H1 (cell line): ENCODE results near the gene TMEM121B. TPM values are rescaled to one million over a fixed set of nuclear protein-coding genes. Genes with fewer than 3 reads are reported as not detected.
A peak's percentile ranks its signal among the peaks of the same experiment; 100 is the strongest.

Experiments
- CTCF ChIA-PET: fragments of 300-600 bp; sonication (Branson Sonifier 250); formaldehyde crosslinking; loops from one replicate; lab custom pipeline; 2021; ENCODE audit not compliant: partially characterized antibody; lab: Charles Lee
- POLR2A ChIA-PET: fragments of 300-600 bp; sonication (Branson Sonifier 250); formaldehyde crosslinking; loops from one replicate; lab custom pipeline; 2021; ENCODE audit warnings: inconsistent platforms; ENCODE audit not compliant: partially characterized antibody; lab: Charles Lee
- DNase-seq, 2 experiments: peaks; one replicate each; pipeline versions ENCODE4 v3.0.0 to v3.0.0-alpha.2; 2010 to 2022; ENCODE audit warnings: low spot score in 2 of 2, low read depth in 1 of 2, mixed read lengths in 1 of 2
- FAIRE-seq: peaks from 2 replicates; lab custom pipeline; 2011; peaks lifted over from hg19 to GRCh38; lab: Jason Lieb, UNC
- H2AFZ ChIP-seq: 2 replicates; pipeline ENCODE4 v1.8.1; 2012; ENCODE audit warnings: low read length, inconsistent platforms
- H2AK5ac ChIP-seq: 2 replicates; pipeline ENCODE4 v1.6.1; 2013; ENCODE audit warnings: low read depth, low read length
- H2BK120ac ChIP-seq: replicated peaks from 2 replicates; pipeline ENCODE3; 2013; ENCODE audit warnings: low read depth, low read length, inconsistent platforms
- H2BK12ac ChIP-seq: 2 replicates; pipeline ENCODE4 v1.6.1; 2013; ENCODE audit warnings: low read depth, low read length
- H2BK15ac ChIP-seq: 2 replicates; pipeline ENCODE4 v1.6.1; 2013; ENCODE audit warnings: low read length
- H2BK20ac ChIP-seq: 2 replicates; pipeline ENCODE4 v1.6.1; 2013; ENCODE audit warnings: low read length
- H2BK5ac ChIP-seq: 2 replicates; pipeline ENCODE4 v1.6.1; 2013; ENCODE audit warnings: low read depth, low read length
- H3K14ac ChIP-seq: 2 replicates; pipeline ENCODE4 v1.6.1; 2013; ENCODE audit warnings: inconsistent platforms; ENCODE audit not compliant: insufficient read length
- H3K18ac ChIP-seq: 2 replicates; pipeline ENCODE4 v1.6.1; 2013; ENCODE audit warnings: low read length; ENCODE audit errors: extremely low read depth
- H3K23ac ChIP-seq: 2 replicates; pipeline ENCODE4 v1.6.1; 2013; ENCODE audit warnings: inconsistent platforms; ENCODE audit not compliant: insufficient read length
- H3K23me2 ChIP-seq: 2 replicates; pipeline ENCODE4 v1.6.1; 2013; ENCODE audit warnings: low read depth, low read length
- H3K27ac ChIP-seq: 2 replicates; pipeline ENCODE4 v1.6.1; 2011; ENCODE audit warnings: low read depth, low read length, inconsistent platforms
- H3K27me3 ChIP-seq, 4 experiments: replicated peaks in 1 of 4; 1 replicate in 1 of 4; 2 replicates in 3 of 4; pipeline versions ENCODE4 v1.6.1 to v1.8.1; 2011 to 2013; ENCODE audit warnings: low read length in 3 of 4, mild to moderate bottlenecking in 3 of 4, inconsistent platforms in 2 of 4, mixed read lengths in 2 of 4, moderate library complexity in 1 of 4; ENCODE audit not compliant: control insufficient read depth in 3 of 4, insufficient read depth in 3 of 4; ENCODE audit errors: extremely low read depth in 1 of 4
- H3K36me3 ChIP-seq, 4 experiments: 2 replicates each; pipeline versions ENCODE4 v1.6.1 to v1.8.1; 2011 to 2013; ENCODE audit warnings: mild to moderate bottlenecking in 4 of 4, low read length in 3 of 4, moderate library complexity in 2 of 4, control low read depth in 1 of 4, inconsistent platforms in 1 of 4; ENCODE audit not compliant: insufficient read depth in 4 of 4, control insufficient read depth in 2 of 4
- H3K4ac ChIP-seq: replicated peaks from 2 replicates; pipeline ENCODE3; 2013; ENCODE audit warnings: low read length, low read depth, mixed read lengths, inconsistent platforms; ENCODE audit not compliant: insufficient read length
- H3K4me1 ChIP-seq, 4 experiments: replicated peaks in 1 of 4; 1 replicate in 1 of 4; 2 replicates in 3 of 4; pipeline versions ENCODE4 v1.6.1 to v1.8.1; 2011 to 2013; ENCODE audit warnings: low read length in 3 of 4, inconsistent platforms in 2 of 4, mixed read lengths in 1 of 4; ENCODE audit not compliant: insufficient read depth in 4 of 4, control insufficient read depth in 3 of 4
- H3K4me2 ChIP-seq, 2 experiments: 2 replicates each; pipeline versions ENCODE4 v1.6.1 to v1.8.1; 2011 to 2013; ENCODE audit warnings: low read depth in 2 of 2, low read length in 2 of 2, control low read depth in 1 of 2, inconsistent platforms in 1 of 2, mild to moderate bottlenecking in 1 of 2; ENCODE audit not compliant: insufficient read depth in 1 of 2
- H3K4me3 ChIP-seq, 4 experiments: fragments of 200-600, 300-600 bp in 1 of 4; sonication (generic), shearing (Covaris generic), sonication (Bioruptor Twin) in 1 of 4; 2 replicates each; pipeline versions ENCODE4 v1.5.1 to v1.8.1; 2011 to 2016; ENCODE audit warnings: low read length in 4 of 4, low read depth in 3 of 4, control low read depth in 2 of 4, inconsistent platforms in 2 of 4, mild to moderate bottlenecking in 2 of 4, mixed read lengths in 1 of 4, moderate library complexity in 1 of 4; ENCODE audit not compliant: insufficient read depth in 2 of 4; ENCODE audit errors: extremely low read depth in 1 of 4
- H3K56ac ChIP-seq: replicated peaks from 2 replicates; pipeline ENCODE3; 2013; ENCODE audit warnings: low read depth, mild to moderate bottlenecking, mixed read lengths, low read length, inconsistent platforms; ENCODE audit not compliant: insufficient read length
- H3K79me1 ChIP-seq: 2 replicates; pipeline ENCODE4 v1.6.1; 2013; ENCODE audit warnings: low read depth, low read length, control low read depth
- H3K79me2 ChIP-seq, 2 experiments: 2 replicates each; pipeline versions ENCODE4 v1.6.1 to v1.8.1; 2012 to 2013; ENCODE audit warnings: low read length in 2 of 2, mild to moderate bottlenecking in 2 of 2, inconsistent platforms in 1 of 2; ENCODE audit not compliant: insufficient read depth in 2 of 2, control insufficient read depth in 1 of 2
- H3K9ac ChIP-seq, 4 experiments: replicated peaks in 1 of 4; 1 replicate in 1 of 4; 2 replicates in 3 of 4; pipeline versions ENCODE4 v1.6.1 to v1.8.1; 2011 to 2013; ENCODE audit warnings: low read depth in 3 of 4, low read length in 3 of 4, control low read depth in 2 of 4, mild to moderate bottlenecking in 2 of 4, moderate library complexity in 2 of 4, inconsistent platforms in 1 of 4; ENCODE audit errors: extremely low read depth in 1 of 4
- H3K9me3 ChIP-seq, 2 experiments: 2 replicates each; pipeline versions ENCODE4 v1.6.1 to v1.8.1; 2012 to 2013; ENCODE audit warnings: mild to moderate bottlenecking in 2 of 2, moderate library complexity in 2 of 2, control low read depth in 1 of 2, inconsistent platforms in 1 of 2, low read depth in 1 of 2, low read length in 1 of 2, mixed read lengths in 1 of 2; ENCODE audit not compliant: insufficient read depth in 2 of 2
- H4K20me1 ChIP-seq, 2 experiments: replicated peaks in 1 of 2; 2 replicates each; pipeline versions ENCODE3 to v1.8.1; 2011 to 2013; ENCODE audit warnings: inconsistent platforms in 2 of 2, low read length in 2 of 2, mild to moderate bottlenecking in 1 of 2; ENCODE audit not compliant: insufficient read depth in 2 of 2, control insufficient read depth in 1 of 2
- H4K5ac ChIP-seq: 2 replicates; pipeline ENCODE4 v1.6.1; 2013; ENCODE audit warnings: low read length, low read depth, mixed read lengths, inconsistent platforms; ENCODE audit not compliant: insufficient read length
- H4K8ac ChIP-seq: 2 replicates; pipeline ENCODE4 v1.8.0; 2013; ENCODE audit warnings: mild to moderate bottlenecking, moderate library complexity, low read length, inconsistent platforms; ENCODE audit not compliant: insufficient read depth; ENCODE audit errors: extremely low read depth
- H4K91ac ChIP-seq: replicated peaks from 2 replicates; pipeline ENCODE3; 2013; ENCODE audit warnings: low read length, mixed read lengths, inconsistent platforms; ENCODE audit not compliant: insufficient read length
- ASH2L ChIP-seq: fragments of 200-600, 300-600 bp; sonication (generic); IDR thresholded peaks from one replicate; pipeline ENCODE4 v1.7.1; 2017; ENCODE audit warnings: low read length
- E2F6 ChIP-seq: IDR thresholded peaks from 2 replicates; pipeline ENCODE4 v1.6.1; 2012; ENCODE audit warnings: inconsistent platforms
- GABPA ChIP-seq: IDR thresholded peaks from 2 replicates; pipeline ENCODE4 v1.6.1; 2011; ENCODE audit warnings: mild to moderate bottlenecking, low read length, moderate library complexity, borderline replicate concordance; ENCODE audit not compliant: insufficient read depth
- HDAC6 ChIP-seq: IDR thresholded peaks from one replicate; pipeline ENCODE4 v1.7.1; 2012; ENCODE audit warnings: low read depth, mild to moderate bottlenecking, inconsistent platforms, low read length, moderate library complexity
- NANOG ChIP-seq: IDR thresholded peaks from 2 replicates; pipeline ENCODE4 v1.6.1; 2011; ENCODE audit warnings: low read length, low read depth, mild to moderate bottlenecking, inconsistent platforms; ENCODE audit not compliant: insufficient read depth, poor library complexity, severe bottlenecking
- SIRT6 ChIP-seq: IDR thresholded peaks from one replicate; pipeline ENCODE4 v1.7.1; 2012; ENCODE audit warnings: low read length, inconsistent platforms
- SIX5 ChIP-seq: IDR thresholded peaks from 2 replicates; pipeline ENCODE4 v1.6.1; 2011; ENCODE audit warnings: mild to moderate bottlenecking, low read depth, low read length
- SP4 ChIP-seq: IDR thresholded peaks from 2 replicates; pipeline ENCODE4 v1.6.1; 2012; ENCODE audit warnings: low read length, inconsistent platforms
- WGBS, 2 experiments: shearing (Covaris generic) in 1 of 2; methylation state at CpG; one replicate each; pipeline versions ENCODE4 v1.1.6 to v1.1.7; 2013 to 2015; ENCODE audit warnings: low lambda C conversion rate in 2 of 2, mixed read lengths in 2 of 2, inconsistent platforms in 1 of 2, low coverage in 1 of 2, missing lambda C conversion rate in 1 of 2; ENCODE audit not compliant: insufficient replicate concordance in 2 of 2, insufficient coverage in 1 of 2, insufficient read length in 1 of 2; ENCODE audit errors: extremely low coverage in 1 of 2, missing lambda C conversion rate in 1 of 2; 5-methylcytosine and 5-hydroxymethylcytosine counted together
- polyA plus RNA-seq, 7 experiments: library from polyadenylated mRNA; depleted of rRNA in 3 of 7; stranded (reverse) in 5 of 7; unstranded in 2 of 7; fragments of >200 nt in 5 of 7; fragments of 200-250 nt in 2 of 7; gene quantifications; 1 replicate in 5 of 7; 2 replicates in 1 of 7; 4 replicates in 1 of 7; pipeline versions ENCODE4 v1.2.1 to v1.2.3, GENCODE V29; 2011 to 2013; ENCODE audit warnings: missing spikeins in 2 of 7, mixed read lengths in 2 of 7
- total RNA-seq: library from RNA; stranded (reverse); fragmentation: NEBNext Ultra II Directional; extraction: Animal tissue kit (Norgen Biotek cat#: 25700); gene quantifications from 2 replicates; pipeline ENCODE4 v1.2.1, GENCODE V29; 2021

TMEM121B gene
- total and polyA plus RNA-seq, 2 of the 8 experiments (the other 6 are each of a cell fraction or from before 2014, with no cell fraction given) = 4.3 to 6.9 TPM

- Histone ChIP-seq H2AK5ac (no peak overlapping the region), H3K18ac (no peak overlapping the region), H3K56ac (no peak overlapping the region), H2BK15ac (no peak overlapping the region), H3K79me2 (peaks cover 20 to 65% of the 10 kb centered on the region in 2 experiments), H3K4ac (no peak overlapping the region), H3K23me2 (peaks cover 10% of the 10 kb centered on the region; the same call in 1 of the 2 replicates), H3K27ac (no peak overlapping the region), H4K20me1 (peaks cover 2 to 9% of the 10 kb centered on the region in 2 experiments), H3K9ac (no peak overlapping the region), H3K23ac (no peak overlapping the region), H3K4me2 (peak overlapping the region in 1 of 2 experiments; percentile 29; a peak in 1 of 4 replicates), H3K4me3 (no peak overlapping the region), H2BK20ac (no peak overlapping the region), H2BK12ac (no peak overlapping the region), H3K9me3 (no peaks in the 10 kb centered on the region), H3K36me3 (no peaks in the 10 kb centered on the region), H2AFZ (no peak overlapping the region), H2BK5ac (no peak overlapping the region), H4K91ac (no peak overlapping the region), H2BK120ac (no peak overlapping the region), H3K79me1 (peaks cover 14% of the 10 kb centered on the region), H3K4me1 (peaks cover 3 to 8% (median 5%) of the 10 kb centered on the region in 4 experiments; a peak in 6 of 7 replicates), H3K14ac (no peak overlapping the region), H4K5ac (no peak overlapping the region), H3K27me3 (0 out of 7 replicates have a peak, but pooled peaks cover 0 to 4% (median 0%) of the 10 kb centered on the region in 4 experiments), H4K8ac (no peak overlapping the region)
- FAIRE-seq (no peak), DNase-seq (no peak)
- ChIA-PET CTCF (interaction anchor here (1.2 to 2.4 kb wide), 3 partner anchors 13 to 36 kb away, joined by 3 to 12 read pairs (median 4); no protein-coding TSS in a partner anchor), POLR2A (no interaction called here)
- 93% methylated on average over 3 of the region's 3 CpGs; no CpG with 5 or more reads in 1 of the 2 experiments for WGBS, 2 experiments
- TF ChIP-seq E2F6 (no peak), SIRT6 (no peak), NANOG (no peak), SIX5 (no peak), ASH2L (no peak), GABPA (no peak), SP4 (no peak), HDAC6 (no peak)
These were observed 34.8 kb upstream of the TMEM121B start for GRCh38 chr22:17155941-17156340.
